Measurements from ENCODE around the gene LPIN1.
A peak's percentile ranks its signal among the peaks of the same experiment; 100 is the strongest.

Gene LPIN1

GRCh38 chr2:11744631-11745394, 1.6 kb upstream of the LPIN1 start:
- TF ChIP-seq CTCF (IDR thresholded peaks at IDR 0.05; ENCODE audit: unreplicated experiment in 3 of 3): peak; percentile 29 to 42 (median 40)
- Mint-ChIP-seq H3K27ac (peak overlapping the region; percentile 68 to 86 (median 74)), H3K36me3 (ENCODE audit: low read depth) (no peaks in the 10 kb centered on the region), H3K27me3 (ENCODE audit: low read depth) (peaks cover 8% of the 10 kb centered on the region), H3K9me3 (no peaks in the 10 kb centered on the region), H3K4me1 (peaks cover 41% of the 10 kb centered on the region), H3K4me3 (peak overlapping the region; percentile 48 to 69 (median 58))

- H3K4me1 Mint-ChIP-seq: peaks cover 44% of the 10 kb centered on the region
- H3K27me3 Mint-ChIP-seq (ENCODE audit: low read depth): peaks cover 8% of the 10 kb centered on the region
- H3K9me3 Mint-ChIP-seq: no peaks in the 10 kb centered on the region
- no peak for TF ChIP-seq CTCF (IDR thresholded peaks at IDR 0.05; ENCODE audit: unreplicated experiment in 3 of 3)
- peak overlapping the region; percentile 76 to 83 (median 76) for H3K4me3 Mint-ChIP-seq
- no peaks in the 10 kb centered on the region for H3K36me3 Mint-ChIP-seq (ENCODE audit: low read depth)
- peak overlapping the region; percentile 54 to 79 (median 63) for H3K27ac Mint-ChIP-seq
Measured at GRCh38 chr2:11745613-11746375, 638 bp upstream of the LPIN1 start.

GRCh38 chr2:11746807-11747459, 501 bp downstream of the LPIN1 start:
- TF ChIP-seq CTCF (IDR thresholded peaks at IDR 0.05; ENCODE audit: unreplicated experiment in 3 of 3): no peak

GRCh38 chr2:11748018-11748860, 1.8 kb downstream of the LPIN1 start:
- peaks cover 10% of the 10 kb centered on the region for H3K27me3 Mint-ChIP-seq (ENCODE audit: low read depth)
- H3K4me1 Mint-ChIP-seq: peaks cover 44% of the 10 kb centered on the region
- peak overlapping the region; percentile 66 to 96 (median 68) for H3K27ac Mint-ChIP-seq
- no peaks in the 10 kb centered on the region for H3K9me3 Mint-ChIP-seq
- H3K4me3 Mint-ChIP-seq: peak overlapping the region; percentile 85 to 89 (median 86)
- no peaks in the 10 kb centered on the region for H3K36me3 Mint-ChIP-seq (ENCODE audit: low read depth)
- no peak for TF ChIP-seq CTCF (IDR thresholded peaks at IDR 0.05; ENCODE audit: unreplicated experiment in 3 of 3)

More at GRCh38 chr2:11746807-11747459, 501 bp downstream of the LPIN1 start:
- Mint-ChIP-seq H3K4me3 (peak overlapping the region; percentile 85 to 89 (median 86)), H3K27me3 (ENCODE audit: low read depth) (peaks cover 8% of the 10 kb centered on the region), H3K9me3 (no peaks in the 10 kb centered on the region), H3K4me1 (peaks cover 49% of the 10 kb centered on the region), H3K36me3 (ENCODE audit: low read depth) (no peaks in the 10 kb centered on the region), H3K27ac (peak overlapping the region; percentile 66 to 96 (median 68))

GRCh38 chr2:11748861-11749645, 2.6 kb downstream of the LPIN1 start:
- TF ChIP-seq CTCF (IDR thresholded peaks at IDR 0.05; ENCODE audit: unreplicated experiment in 3 of 3): no peak
- Mint-ChIP-seq H3K27me3 (ENCODE audit: low read depth) (peaks cover 6% of the 10 kb centered on the region), H3K4me1 (peaks cover 48% of the 10 kb centered on the region), H3K9me3 (no peaks in the 10 kb centered on the region), H3K4me3 (peak overlapping the region; percentile 37 to 63 (median 58)), H3K27ac (no peak overlapping the region), H3K36me3 (ENCODE audit: low read depth) (no peaks in the 10 kb centered on the region)
